Naive thymus-derived CD8-positive, alpha-beta T cell (primary cell): ENCODE results near the gene ACTA1. TPM values are rescaled to one million over a fixed set of nuclear protein-coding genes. Genes with fewer than 3 reads are reported as not detected.

ENCODE experiments used
- polyA plus RNA-seq, 3 donors: library from polyadenylated mRNA; unstranded; fragments of 300-500 nt; fragmentation: Illumina TruSeq; gene quantifications; one replicate each; pipeline ENCODE4 v1.2.3, GENCODE V29; 2021
- total RNA-seq, 8 experiments: library from RNA in 2 of 8; stranded (reverse) in 2 of 8; gene quantifications; one replicate each; pipeline ENCODE4 v1.2.3 and lab custom pipeline; 2021 to 2026

Gene ACTA1
- total and polyA plus RNA-seq, 5 experiments from 2014 or later: 0.34 to 0.36 TPM; not detected in 3

Other genes starting within 250 kb of the ACTA1 start
- 10 to 100 TPM; 47.2 to 50.4 TPM for gene RAB4A, start 163.0 kb downstream of the ACTA1 start, total RNA-seq
- gene RAB4A, start 163.0 kb downstream of the ACTA1 start, polyA plus RNA-seq: 10 to 100 TPM; 16.8 to 22.4 (median 18.3) TPM
- 1 to 10 TPM; 8.0 to 9.2 TPM for gene CCSAP, start 91.0 kb downstream of the ACTA1 start, total RNA-seq
- 1 to 10 TPM; 1.2 to 1.5 (median 1.3) TPM for gene CCSAP, start 91.0 kb downstream of the ACTA1 start, polyA plus RNA-seq
- gene NUP133, start 74.2 kb upstream of the ACTA1 start, total RNA-seq: 10 to 100 TPM; 44.0 to 46.2 TPM
- 10 to 100 TPM; 14.5 to 17.7 (median 15.5) TPM for gene NUP133, start 74.2 kb upstream of the ACTA1 start, polyA plus RNA-seq
- gene ABCB10, start 124.6 kb upstream of the ACTA1 start, total RNA-seq: 10 to 100 TPM; 16.3 to 20.5 TPM
- gene ABCB10, start 124.6 kb upstream of the ACTA1 start, polyA plus RNA-seq: 10 to 100 TPM in 1 of 3 donors, 1 to 10 TPM in 2; 5.1 to 12.8 (median 8.9) TPM
- gene TAF5L, start 192.0 kb upstream of the ACTA1 start, total RNA-seq: 10 to 100 TPM; 21.8 to 22.4 TPM
- gene TAF5L, start 192.0 kb upstream of the ACTA1 start, polyA plus RNA-seq: 1 to 10 TPM; 4.1 to 4.2 (median 4.2) TPM
- 10 to 100 TPM; 11.2 to 13.2 TPM for gene URB2, start 192.2 kb upstream of the ACTA1 start, total RNA-seq
- gene URB2, start 192.2 kb upstream of the ACTA1 start, polyA plus RNA-seq: 1 to 10 TPM; 5.7 to 8.5 (median 7.1) TPM